ENCODE results near the gene ICOS. TPM values are rescaled to one million over a fixed set of nuclear protein-coding genes. Genes with fewer than 3 reads are reported as not detected.

Gene ICOS
- total RNA-seq, 1 donor from 2014 or later = not detected

GRCh38 chr2:203891474-203891873 is 45.1 kb upstream of the ICOS start:
- Mint-ChIP-seq H3K9me3 (ENCODE audit: unreplicated experiment) (no peaks in the 10 kb centered on the region), H3K27ac (ENCODE audit: unreplicated experiment) (no peak overlapping the region), H3K36me3 (ENCODE audit: low read depth, unreplicated experiment) (no peaks in the 10 kb centered on the region), H3K4me3 (ENCODE audit: unreplicated experiment) (no peak overlapping the region), H3K27me3 (ENCODE audit: unreplicated experiment) (no peaks in the 10 kb centered on the region), H3K4me1 (ENCODE audit: unreplicated experiment) (no peaks in the 10 kb centered on the region)
- no peak for TF ChIP-seq CTCF (IDR thresholded peaks at IDR 0.05; ENCODE audit: unreplicated experiment)
- DNase-seq (ENCODE audit: low spot score) = no peak

- no peaks in the 10 kb centered on the region for H3K36me3 Mint-ChIP-seq (ENCODE audit: low read depth, unreplicated experiment)
- H3K27me3 Mint-ChIP-seq (ENCODE audit: unreplicated experiment) = no peaks in the 10 kb centered on the region
- DNase-seq (ENCODE audit: low spot score) = no peak
- H3K4me3 Mint-ChIP-seq (ENCODE audit: unreplicated experiment) = no peak overlapping the region
- no peak overlapping the region for H3K27ac Mint-ChIP-seq (ENCODE audit: unreplicated experiment)
- TF ChIP-seq CTCF (IDR thresholded peaks at IDR 0.05; ENCODE audit: unreplicated experiment) = no peak
- H3K4me1 Mint-ChIP-seq (ENCODE audit: unreplicated experiment) = no peaks in the 10 kb centered on the region
- H3K9me3 Mint-ChIP-seq (ENCODE audit: unreplicated experiment) = no peaks in the 10 kb centered on the region
These were observed 44.4 kb upstream of the ICOS start for GRCh38 chr2:203892207-203892606.

DNA sequence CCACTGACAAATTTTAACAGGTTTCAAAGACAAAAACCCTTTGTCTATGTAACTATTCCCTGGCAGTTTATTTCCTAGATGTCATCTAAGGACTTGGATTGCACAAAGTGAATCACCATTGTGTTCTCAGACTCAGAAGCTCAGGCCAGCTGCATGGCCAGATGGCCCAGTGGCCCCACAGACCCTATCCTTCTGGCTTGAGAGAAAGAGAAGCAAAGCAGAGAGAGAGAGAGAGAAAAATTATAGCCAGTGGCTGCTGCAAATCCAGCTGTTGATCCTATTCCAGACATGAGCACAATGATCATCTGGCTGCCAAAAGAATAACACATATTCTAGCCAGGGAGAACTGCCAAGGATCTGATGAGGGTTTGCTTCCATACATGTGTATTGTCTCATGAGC is 43.2 kb upstream of the ICOS start:
- no peak for TF ChIP-seq CTCF (IDR thresholded peaks at IDR 0.05; ENCODE audit: unreplicated experiment)
- no peaks in the 10 kb centered on the region for H3K4me1 Mint-ChIP-seq (ENCODE audit: unreplicated experiment)

GRCh38 chr2:203893840-203894239 is 42.7 kb upstream of the ICOS start:
- no peaks in the 10 kb centered on the region for H3K36me3 Mint-ChIP-seq (ENCODE audit: low read depth, unreplicated experiment)
- no peak overlapping the region for H3K27ac Mint-ChIP-seq (ENCODE audit: unreplicated experiment)
- H3K27me3 Mint-ChIP-seq (ENCODE audit: unreplicated experiment) = no peaks in the 10 kb centered on the region
- no peaks in the 10 kb centered on the region for H3K9me3 Mint-ChIP-seq (ENCODE audit: unreplicated experiment)
- DNase-seq (ENCODE audit: low spot score) = no peak
- TF ChIP-seq CTCF (IDR thresholded peaks at IDR 0.05; ENCODE audit: unreplicated experiment) = no peak
- H3K4me3 Mint-ChIP-seq (ENCODE audit: unreplicated experiment) = no peak overlapping the region
- H3K4me1 Mint-ChIP-seq (ENCODE audit: unreplicated experiment) = no peaks in the 10 kb centered on the region

More for the DNA sequence above, 43.2 kb upstream of the ICOS start:
- Mint-ChIP-seq H3K9me3 (ENCODE audit: unreplicated experiment) (no peaks in the 10 kb centered on the region), H3K4me3 (ENCODE audit: unreplicated experiment) (no peak overlapping the region), H3K27me3 (ENCODE audit: unreplicated experiment) (no peaks in the 10 kb centered on the region), H3K36me3 (ENCODE audit: low read depth, unreplicated experiment) (no peaks in the 10 kb centered on the region), H3K27ac (ENCODE audit: unreplicated experiment) (no peak overlapping the region)
- DNase-seq (ENCODE audit: low spot score) = no peak

GRCh38 chr2:203894262-203894661 is 42.3 kb upstream of the ICOS start:
- no peak overlapping the region for H3K27ac Mint-ChIP-seq (ENCODE audit: unreplicated experiment)
- H3K4me1 Mint-ChIP-seq (ENCODE audit: unreplicated experiment) = no peaks in the 10 kb centered on the region
- no peaks in the 10 kb centered on the region for H3K27me3 Mint-ChIP-seq (ENCODE audit: unreplicated experiment)
- no peaks in the 10 kb centered on the region for H3K36me3 Mint-ChIP-seq (ENCODE audit: low read depth, unreplicated experiment)
- no peaks in the 10 kb centered on the region for H3K9me3 Mint-ChIP-seq (ENCODE audit: unreplicated experiment)
- no peak for DNase-seq (ENCODE audit: low spot score)
- H3K4me3 Mint-ChIP-seq (ENCODE audit: unreplicated experiment) = no peak overlapping the region
- TF ChIP-seq CTCF (IDR thresholded peaks at IDR 0.05; ENCODE audit: unreplicated experiment) = no peak
